ENCODE data around the gene PLCL1. TPM values are rescaled to one million over a fixed set of nuclear protein-coding genes. Genes with fewer than 3 reads are reported as not detected.

PLCL1 gene
- total and polyA plus RNA-seq, 2 donors (not counting 3 experiments of a cell fraction or from before 2014, with no cell fraction given) = 0.79 to 3.4 TPM

DNA sequence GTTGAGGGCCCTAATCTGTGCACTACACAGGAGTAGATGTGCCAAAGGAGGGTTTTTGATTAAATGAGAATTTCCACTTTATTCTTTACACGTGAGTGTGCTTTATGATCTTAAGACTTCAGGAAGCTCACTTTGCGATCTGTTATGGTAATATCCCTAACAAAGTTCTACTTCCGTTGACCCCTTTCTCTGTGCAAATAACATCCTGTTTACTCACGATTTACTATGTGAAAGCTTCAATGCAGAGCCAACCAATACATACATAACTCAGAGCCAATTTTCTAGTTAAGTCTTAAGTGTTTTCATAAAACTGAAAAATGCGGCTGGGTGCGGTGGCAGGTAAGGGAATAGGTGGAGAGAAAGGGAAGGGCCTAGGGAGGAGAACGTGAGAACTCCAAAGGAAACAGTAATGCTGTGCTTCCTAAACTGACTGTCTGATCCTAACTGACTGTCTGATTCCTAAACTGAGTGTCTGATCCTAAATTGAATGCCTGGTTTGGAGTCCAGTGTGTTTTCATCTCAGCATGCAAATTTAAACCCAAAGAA lies 87.6 kb downstream of the PLCL1 start:
- H3K4me2 ChIP-seq (ENCODE audit: insufficient read depth, low read length) = no peak overlapping the region
- H3K79me2 ChIP-seq (ENCODE audit: control insufficient read depth, insufficient read depth, low read length) = no peaks in the 10 kb centered on the region
- dilution Hi-C loops (cut with MboI; ENCODE audit: extremely low pct_ligation_motif_present, low sequenced_read_pairs) = no loop called here
- H3K4me1 ChIP-seq (ENCODE audit: control insufficient read depth, extremely low read depth, insufficient read depth, low read length) = peaks cover 22% of the 10 kb centered on the region
- FAIRE-seq (no peak), DNase-seq (ENCODE audit: low read depth, low spot score) (peak; percentile 24)
- no peak overlapping the region for H3K4me3 ChIP-seq (replicated peaks in 1 of 3; ENCODE audit: insufficient read depth in 1 of 3, low read depth in 1 of 3, low read length in 3 of 3)
- no peak overlapping the region for H2AFZ ChIP-seq (ENCODE audit: low read depth, low read length)
- H3K9me1 ChIP-seq (replicated peaks; ENCODE audit: control insufficient read depth, extremely low read depth, insufficient read depth, low read length) = no peaks in the 10 kb centered on the region
- ChIA-PET POLR2A (no interaction called here), CTCF (no interaction called here)
- H3K9ac ChIP-seq (replicated peaks; ENCODE audit: extremely low read depth, insufficient read depth, low read length) = no peak overlapping the region
- H3K27ac ChIP-seq (ENCODE audit: insufficient read depth, low read depth, low read length) = no peak overlapping the region
- H3K27me3 ChIP-seq (ENCODE audit: control insufficient read depth in 2 of 2, insufficient read depth in 2 of 2, low read length in 2 of 2) = peaks cover 0 to 2% of the 10 kb centered on the region in 2 experiments
- BruUV-seq (replicated peaks) = no TSS peak
- no peaks in the 10 kb centered on the region for H3K9me3 ChIP-seq (replicated peaks; ENCODE audit: control insufficient read depth, insufficient read depth, low read length)
- no peak for TF ChIP-seq JUN (IDR thresholded peaks at IDR 0.05; ENCODE audit: borderline replicate concordance, insufficient read depth, insufficient read length, low read depth)
- TF ChIP-seq EZH2 (IDR thresholded peaks at IDR 0.05; ENCODE audit: borderline replicate concordance, low read depth, low read length, severe bottlenecking) = no peak
- TF ChIP-seq, protein P1, sequence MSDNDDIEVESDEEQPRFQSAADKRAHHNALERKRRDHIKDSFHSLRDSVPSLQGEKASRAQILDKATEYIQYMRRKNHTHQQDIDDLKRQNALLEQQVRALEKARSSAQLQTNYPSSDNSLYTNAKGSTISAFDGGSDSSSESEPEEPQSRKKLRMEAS (IDR thresholded peaks at IDR 0.05; ENCODE audit: insufficient read depth, insufficient read length) = no peak
- TF ChIP-seq POLR2AphosphoS5 (IDR thresholded peaks at IDR 0.05; ENCODE audit: insufficient read depth, low read depth, low read length) = no peak
- TF ChIP-seq GATA2 (IDR thresholded peaks at IDR 0.05; ENCODE audit: insufficient read depth, insufficient read length, low read depth, low read length) = no peak
- TF ChIP-seq, protein P2, sequence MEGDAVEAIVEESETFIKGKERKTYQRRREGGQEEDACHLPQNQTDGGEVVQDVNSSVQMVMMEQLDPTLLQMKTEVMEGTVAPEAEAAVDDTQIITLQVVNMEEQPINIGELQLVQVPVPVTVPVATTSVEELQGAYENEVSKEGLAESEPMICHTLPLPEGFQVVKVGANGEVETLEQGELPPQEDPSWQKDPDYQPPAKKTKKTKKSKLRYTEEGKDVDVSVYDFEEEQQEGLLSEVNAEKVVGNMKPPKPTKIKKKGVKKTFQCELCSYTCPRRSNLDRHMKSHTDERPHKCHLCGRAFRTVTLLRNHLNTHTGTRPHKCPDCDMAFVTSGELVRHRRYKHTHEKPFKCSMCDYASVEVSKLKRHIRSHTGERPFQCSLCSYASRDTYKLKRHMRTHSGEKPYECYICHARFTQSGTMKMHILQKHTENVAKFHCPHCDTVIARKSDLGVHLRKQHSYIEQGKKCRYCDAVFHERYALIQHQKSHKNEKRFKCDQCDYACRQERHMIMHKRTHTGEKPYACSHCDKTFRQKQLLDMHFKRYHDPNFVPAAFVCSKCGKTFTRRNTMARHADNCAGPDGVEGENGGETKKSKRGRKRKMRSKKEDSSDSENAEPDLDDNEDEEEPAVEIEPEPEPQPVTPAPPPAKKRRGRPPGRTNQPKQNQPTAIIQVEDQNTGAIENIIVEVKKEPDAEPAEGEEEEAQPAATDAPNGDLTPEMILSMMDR (IDR thresholded peaks at IDR 0.05; ENCODE audit: extremely low read depth in 1 of 2, insufficient read depth in 1 of 2, low read depth in 1 of 2, low read length in 2 of 2) = no peak
- TF ChIP-seq FOS (IDR thresholded peaks at IDR 0.05; ENCODE audit: borderline replicate concordance, insufficient read depth, low read length) = no peak
- TF ChIP-seq POLR2A (IDR thresholded peaks at IDR 0.05; ENCODE audit: low read depth, low read length) = no peak
- TF ChIP-seq MYC (IDR thresholded peaks at IDR 0.05; ENCODE audit: low read depth, low read length) = no peak
- no peaks in the 10 kb centered on the region for H4K20me1 ChIP-seq (replicated peaks; ENCODE audit: control insufficient read depth, extremely low read depth, insufficient read depth, low read length)
- intact Hi-C loops (cut with micrococcal nuclease) = no loop called here
- no peaks in the 10 kb centered on the region for H3K36me3 ChIP-seq (ENCODE audit: control insufficient read depth in 2 of 2, extremely low read depth in 1 of 2, insufficient read depth in 2 of 2, low read length in 2 of 2)
